HG02763 (cell line): ENCODE results near the gene SLC1A1.
A peak's percentile ranks its signal among the peaks of the same experiment; 100 is the strongest.
"Not testable (repeated sequence)": the region's sequence is repeated elsewhere in the genome, so short reads cannot be mapped to it uniquely, and the experiment has no call there.

Experiments used
- ATAC-seq: cut with Tn5 transposase; IDR thresholded peaks from one replicate; pipeline ENCODE4 v1.9.1; 2021; ENCODE audit warnings: mild to moderate bottlenecking, moderate library complexity; ENCODE audit not compliant: unreplicated experiment

Gene SLC1A1

GRCh38 chr9:4540425-4540824 is 50.2 kb downstream of the SLC1A1 start:
- no peak for ATAC-seq

GRCh38 chr9:4541281-4541680 is 51.0 kb downstream of the SLC1A1 start:
- no peak for ATAC-seq

GRCh38 chr9:4541856-4542255 is 51.6 kb downstream of the SLC1A1 start:
- no peak for ATAC-seq

- ATAC-seq: not testable (repeated sequence)
These were observed 54.4 kb downstream of the SLC1A1 start for GRCh38 chr9:4544714-4545113.

- ATAC-seq: no peak
These were observed 56.7 kb downstream of the SLC1A1 start for GRCh38 chr9:4547016-4547415.

GRCh38 chr9:4548811-4549725 is 58.8 kb downstream of the SLC1A1 start:
- ATAC-seq: no peak

- no peak for ATAC-seq
These were observed 59.6 kb downstream of the SLC1A1 start for GRCh38 chr9:4549751-4550295.

GRCh38 chr9:4550777-4551484 is 60.7 kb downstream of the SLC1A1 start:
- no peak for ATAC-seq

GRCh38 chr9:4553951-4554381 is 63.7 kb downstream of the SLC1A1 start:
- no peak for ATAC-seq

- no peak for ATAC-seq
These were observed 65.0 kb downstream of the SLC1A1 start for GRCh38 chr9:4555236-4555635.

GRCh38 chr9:4558371-4558998 is 68.2 kb downstream of the SLC1A1 start:
- no peak for ATAC-seq

- peak; percentile 77 for ATAC-seq
These were observed 69.3 kb downstream of the SLC1A1 start for GRCh38 chr9:4559261-4560182.

- no peak for ATAC-seq
These were observed 72.8 kb downstream of the SLC1A1 start for GRCh38 chr9:4563105-4563504.

GRCh38 chr9:4566806-4567205 is 76.5 kb downstream of the SLC1A1 start:
- no peak for ATAC-seq

GRCh38 chr9:4567601-4568000 is 77.3 kb downstream of the SLC1A1 start:
- no peak for ATAC-seq

- no peak for ATAC-seq
These were observed 78.8 kb downstream of the SLC1A1 start for GRCh38 chr9:4569101-4569500.

GRCh38 chr9:4572184-4572826 is 82.0 kb downstream of the SLC1A1 start:
- ATAC-seq: no peak

- ATAC-seq: no peak
These were observed 82.9 kb downstream of the SLC1A1 start for GRCh38 chr9:4573176-4573575.

GRCh38 chr9:4573634-4574389 is 83.5 kb downstream of the SLC1A1 start:
- no peak for ATAC-seq
